Panc1 (cell line): Measurements from ENCODE around the gene C5. TPM values are rescaled to one million over a fixed set of nuclear protein-coding genes. Genes with fewer than 3 reads are reported as not detected.

Experiments
- ATAC-seq: fragments of 200-7000 bp; cut with Tn5 transposase; 2 replicates; pipeline ENCODE4 v1.9.1; 2020; ENCODE audit warnings: mild to moderate bottlenecking, moderate library complexity
- BruUV-seq: library from RNA; stranded (reverse); fragments of 400-500 nt; replicated peaks from 2 replicates; lab custom pipeline; 2021; lab: Mats Ljungman, UMichigan
- CTCF ChIA-PET: fragments of 300-600 bp; sonication (Branson Sonifier 250); formaldehyde crosslinking; loops from one replicate; lab custom pipeline; 2022; ENCODE audit warnings: antibody characterized with exemption; lab: Charles Lee
- POLR2A ChIA-PET: fragments of 300-600 bp; sonication (Branson Sonifier 250); formaldehyde crosslinking; loops from one replicate; lab custom pipeline; 2022; ENCODE audit warnings: antibody characterized with exemption; lab: Charles Lee
- DNase-seq: peaks from one replicate; pipeline ENCODE4 v3.0.0-alpha.2; 2010; ENCODE audit warnings: low read depth, low spot score
- H3K27ac ChIP-seq: 2 replicates; pipeline ENCODE4 v1.5.1; 2011; ENCODE audit warnings: mild to moderate bottlenecking, low read length, inconsistent platforms
- H3K27me3 ChIP-seq: fragments of 200-500 bp; sonication (Bioruptor generic); 2 replicates; pipeline ENCODE4 v1.6.0; 2014; ENCODE audit warnings: low read length, inconsistent platforms; ENCODE audit not compliant: control insufficient read depth, insufficient read depth
- H3K36me3 ChIP-seq: fragments of 200-500 bp; sonication (Bioruptor generic); 2 replicates; pipeline ENCODE4 v1.5.1; 2014; ENCODE audit warnings: inconsistent platforms, mild to moderate bottlenecking, low read length, moderate library complexity; ENCODE audit not compliant: control insufficient read depth, insufficient read depth
- H3K4me1 ChIP-seq: 2 replicates; pipeline ENCODE4 v1.5.1; 2011; ENCODE audit warnings: inconsistent platforms, mild to moderate bottlenecking, low read length, moderate library complexity; ENCODE audit not compliant: control insufficient read depth, insufficient read depth
- H3K4me3 ChIP-seq, 2 experiments: 2 replicates each; pipeline ENCODE4 v1.5.1; 2011 to 2012; ENCODE audit warnings: low read depth in 2 of 2, low read length in 2 of 2, mild to moderate bottlenecking in 2 of 2, inconsistent platforms in 1 of 2, moderate library complexity in 1 of 2
- H3K9me3 ChIP-seq: fragments of 200-500 bp; sonication (Bioruptor generic); 2 replicates; pipeline ENCODE4 v1.5.1; 2014; ENCODE audit warnings: low read depth, mild to moderate bottlenecking, inconsistent platforms, low read length, moderate library complexity; ENCODE audit not compliant: control insufficient read depth, insufficient read depth
- POLR2AphosphoS5 ChIP-seq: IDR thresholded peaks from 2 replicates; pipeline ENCODE4 v1.6.1; 2012; ENCODE audit warnings: mild to moderate bottlenecking, low read depth, low read length, moderate library complexity
- SIN3A ChIP-seq: IDR thresholded peaks from 2 replicates; pipeline ENCODE4 v1.6.1; 2012; ENCODE audit warnings: low read depth, mild to moderate bottlenecking, low read length, moderate library complexity, borderline replicate concordance; ENCODE audit not compliant: insufficient read depth
- TCF7L2 ChIP-seq: IDR thresholded peaks from 2 replicates; pipeline ENCODE4 v1.6.1; 2011; ENCODE audit warnings: mild to moderate bottlenecking, low read depth, low read length, inconsistent platforms
- in situ Hi-C: cut with HindIII; loops from 2 replicates; pipeline ENCODE4 v1.10.0; 2016; ENCODE audit warnings: low sequenced_read_pairs, low pct_unique_long_range_greater_than_20kb
- intact Hi-C: fragments of 100-400 bp; cut with micrococcal nuclease; formaldehyde crosslinking; loops from one replicate; pipeline ENCODE4 v1.10.0; 2022; ENCODE audit not compliant: unreplicated experiment
- total RNA-seq: library from RNA; stranded (reverse); gene quantifications from one replicate; pipeline ENCODE4 v1.2.1, GENCODE V29; 2021; ENCODE audit not compliant: unreplicated experiment
- TF ChIP-seq, protein P1 (sequence below): fragments of 450-650 bp; IDR thresholded peaks from 2 replicates; pipeline ENCODE4 v1.5.1; 2017; ENCODE audit warnings: mild to moderate bottlenecking
- TF ChIP-seq, protein P2 (sequence below), 2 experiments: IDR thresholded peaks; 2 replicates each; pipeline ENCODE4 v1.6.1; 2011 to 2012; ENCODE audit warnings: low read depth in 2 of 2, control low read depth in 1 of 2, low read length in 1 of 2, mild to moderate bottlenecking in 1 of 2, moderate library complexity in 1 of 2; ENCODE audit not compliant: insufficient read depth in 1 of 2

C5 gene
- total RNA-seq, 1 experiment from 2014 or later: 1.6 TPM

DNA sequence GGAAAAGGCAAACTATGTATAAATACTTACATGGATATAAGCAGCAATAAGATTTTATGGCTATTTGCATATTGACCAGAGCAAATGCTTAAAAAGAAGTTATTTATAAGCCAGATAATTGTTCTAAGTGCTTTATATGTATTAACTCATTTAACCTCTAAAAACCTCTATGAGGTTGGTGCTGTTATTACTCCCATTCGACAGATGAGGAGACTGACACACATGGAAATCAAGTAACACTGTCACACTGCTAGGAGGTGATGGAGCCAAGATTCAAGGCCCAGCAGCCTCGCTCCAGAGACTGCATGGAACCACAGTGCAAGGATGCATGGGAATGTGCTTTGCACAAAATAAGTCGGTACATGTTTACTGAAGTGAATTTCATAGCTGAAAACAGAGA lies 53.7 kb downstream of the C5 start:
- TF ChIP-seq SIN3A (no peak), POLR2AphosphoS5 (no peak), TCF7L2 (no peak)
- TF ChIP-seq, protein P1, sequence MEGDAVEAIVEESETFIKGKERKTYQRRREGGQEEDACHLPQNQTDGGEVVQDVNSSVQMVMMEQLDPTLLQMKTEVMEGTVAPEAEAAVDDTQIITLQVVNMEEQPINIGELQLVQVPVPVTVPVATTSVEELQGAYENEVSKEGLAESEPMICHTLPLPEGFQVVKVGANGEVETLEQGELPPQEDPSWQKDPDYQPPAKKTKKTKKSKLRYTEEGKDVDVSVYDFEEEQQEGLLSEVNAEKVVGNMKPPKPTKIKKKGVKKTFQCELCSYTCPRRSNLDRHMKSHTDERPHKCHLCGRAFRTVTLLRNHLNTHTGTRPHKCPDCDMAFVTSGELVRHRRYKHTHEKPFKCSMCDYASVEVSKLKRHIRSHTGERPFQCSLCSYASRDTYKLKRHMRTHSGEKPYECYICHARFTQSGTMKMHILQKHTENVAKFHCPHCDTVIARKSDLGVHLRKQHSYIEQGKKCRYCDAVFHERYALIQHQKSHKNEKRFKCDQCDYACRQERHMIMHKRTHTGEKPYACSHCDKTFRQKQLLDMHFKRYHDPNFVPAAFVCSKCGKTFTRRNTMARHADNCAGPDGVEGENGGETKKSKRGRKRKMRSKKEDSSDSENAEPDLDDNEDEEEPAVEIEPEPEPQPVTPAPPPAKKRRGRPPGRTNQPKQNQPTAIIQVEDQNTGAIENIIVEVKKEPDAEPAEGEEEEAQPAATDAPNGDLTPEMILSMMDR: no peak
- TF ChIP-seq, protein P2, sequence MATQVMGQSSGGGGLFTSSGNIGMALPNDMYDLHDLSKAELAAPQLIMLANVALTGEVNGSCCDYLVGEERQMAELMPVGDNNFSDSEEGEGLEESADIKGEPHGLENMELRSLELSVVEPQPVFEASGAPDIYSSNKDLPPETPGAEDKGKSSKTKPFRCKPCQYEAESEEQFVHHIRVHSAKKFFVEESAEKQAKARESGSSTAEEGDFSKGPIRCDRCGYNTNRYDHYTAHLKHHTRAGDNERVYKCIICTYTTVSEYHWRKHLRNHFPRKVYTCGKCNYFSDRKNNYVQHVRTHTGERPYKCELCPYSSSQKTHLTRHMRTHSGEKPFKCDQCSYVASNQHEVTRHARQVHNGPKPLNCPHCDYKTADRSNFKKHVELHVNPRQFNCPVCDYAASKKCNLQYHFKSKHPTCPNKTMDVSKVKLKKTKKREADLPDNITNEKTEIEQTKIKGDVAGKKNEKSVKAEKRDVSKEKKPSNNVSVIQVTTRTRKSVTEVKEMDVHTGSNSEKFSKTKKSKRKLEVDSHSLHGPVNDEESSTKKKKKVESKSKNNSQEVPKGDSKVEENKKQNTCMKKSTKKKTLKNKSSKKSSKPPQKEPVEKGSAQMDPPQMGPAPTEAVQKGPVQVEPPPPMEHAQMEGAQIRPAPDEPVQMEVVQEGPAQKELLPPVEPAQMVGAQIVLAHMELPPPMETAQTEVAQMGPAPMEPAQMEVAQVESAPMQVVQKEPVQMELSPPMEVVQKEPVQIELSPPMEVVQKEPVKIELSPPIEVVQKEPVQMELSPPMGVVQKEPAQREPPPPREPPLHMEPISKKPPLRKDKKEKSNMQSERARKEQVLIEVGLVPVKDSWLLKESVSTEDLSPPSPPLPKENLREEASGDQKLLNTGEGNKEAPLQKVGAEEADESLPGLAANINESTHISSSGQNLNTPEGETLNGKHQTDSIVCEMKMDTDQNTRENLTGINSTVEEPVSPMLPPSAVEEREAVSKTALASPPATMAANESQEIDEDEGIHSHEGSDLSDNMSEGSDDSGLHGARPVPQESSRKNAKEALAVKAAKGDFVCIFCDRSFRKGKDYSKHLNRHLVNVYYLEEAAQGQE (IDR thresholded peaks at IDR 0.05; ENCODE audit: insufficient read depth in 1 of 2, low read depth in 2 of 2, low read length in 1 of 2): no peak
- no peak for DNase-seq
- BruUV-seq: no TSS peak
- Histone ChIP-seq H3K4me3 (no peak overlapping the region), H3K4me1 (no peaks in the 10 kb centered on the region), H3K27me3 (no peaks in the 10 kb centered on the region), H3K9me3 (no peaks in the 10 kb centered on the region), H3K27ac (no peak overlapping the region), H3K36me3 (no peaks in the 10 kb centered on the region)
- POLR2A ChIA-PET: no interaction called here
- no peak for ATAC-seq
- in situ Hi-C loops (no loop called here), intact Hi-C loops (no loop called here)
- CTCF ChIA-PET: no interaction called here

DNA sequence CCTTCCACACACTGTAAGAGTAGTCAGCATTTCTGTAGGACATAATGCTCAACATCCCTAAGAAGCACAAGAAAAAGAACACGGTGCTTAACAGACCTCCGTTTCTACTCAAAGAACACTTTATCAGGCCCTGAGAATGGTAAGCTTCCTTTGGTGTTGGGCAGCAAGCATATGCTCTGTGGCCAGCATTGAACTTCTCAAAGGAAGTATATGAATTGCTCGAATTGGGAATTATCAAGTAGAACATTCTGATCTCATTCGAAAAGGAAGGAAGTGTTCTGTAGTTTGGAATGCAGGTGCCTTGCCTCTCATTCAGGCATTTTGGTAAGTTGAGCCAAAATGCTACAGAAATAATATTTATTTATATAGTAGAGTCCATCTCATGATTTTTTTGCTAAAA lies 61.0 kb downstream of the C5 start:
- DNase-seq (no peak), ATAC-seq (no peak)
- ChIA-PET POLR2A (no interaction called here), CTCF (no interaction called here)
- in situ Hi-C loops (no loop called here), intact Hi-C loops (no loop called here)
- Histone ChIP-seq H3K36me3 (no peaks in the 10 kb centered on the region), H3K9me3 (no peaks in the 10 kb centered on the region), H3K27me3 (no peaks in the 10 kb centered on the region), H3K4me3 (no peak overlapping the region), H3K4me1 (no peaks in the 10 kb centered on the region), H3K27ac (no peak overlapping the region)
- TF ChIP-seq, protein P1: no peak
- TF ChIP-seq POLR2AphosphoS5 (no peak), TCF7L2 (no peak), SIN3A (no peak)
- TF ChIP-seq, protein P2 (IDR thresholded peaks at IDR 0.05; ENCODE audit: insufficient read depth in 1 of 2, low read depth in 2 of 2, low read length in 1 of 2): no peak
- no TSS peak for BruUV-seq
